ENCODE data around the gene KCNJ8.

- TF ChIP-seq YY1 (IDR thresholded peaks at IDR 0.05; ENCODE audit: insufficient read depth, insufficient read length) (no peak), ZNF274 (IDR thresholded peaks at IDR 0.05; ENCODE audit: low read depth, low read length) (no peak)
These were observed 21.3 kb upstream of the KCNJ8 start for GRCh38 chr12:21795648-21796328.

Data from NT2/D1 (cell line).